HCT116 (cell line): ENCODE results near the gene INSR. TPM values are rescaled to one million over a fixed set of nuclear protein-coding genes. Genes with fewer than 3 reads are reported as not detected.

Experiments used
- ATAC-seq: fragments of 200-7000 bp; cut with Tn5 transposase; 2 replicates; pipeline ENCODE4 v1.9.1; 2020; ENCODE audit warnings: mild to moderate bottlenecking, moderate library complexity
- BruUV-seq: library from RNA; stranded (reverse); fragments of 400-500 nt; replicated peaks from 2 replicates; lab custom pipeline; 2021; lab: Mats Ljungman, UMichigan
- CTCF ChIA-PET: fragments of 300-600 bp; sonication (Branson Sonifier 250); formaldehyde crosslinking; loops from one replicate; lab custom pipeline; 2021; ENCODE audit warnings: antibody characterized with exemption; lab: Charles Lee
- POLR2A ChIA-PET: fragments of 300-600, 350-600 bp; sonication (Branson Sonifier 250); formaldehyde crosslinking; loops from one replicate; lab custom pipeline; 2021; ENCODE audit warnings: antibody characterized with exemption; lab: Charles Lee
- RAD21 ChIA-PET, 2 experiments: fragments of 300-600 bp; sonication (Branson Sonifier 250); formaldehyde crosslinking; loops; one replicate each; lab custom pipeline; 2023; ENCODE audit warnings: low total read pairs in 2 of 2; ENCODE audit not compliant: uncharacterized antibody in 2 of 2, unreplicated experiment in 2 of 2, low non-redundant PET in 1 of 2; lab: Charles Lee
- DNase-seq: peaks from one replicate; pipeline ENCODE4 v3.0.0-alpha.2; 2010; ENCODE audit warnings: low read depth, low spot score
- H2AFZ ChIP-seq: fragments of 200-600 bp; shearing (Covaris generic), sonication (generic); 2 replicates; pipeline ENCODE4 v1.6.1; 2017; ENCODE audit warnings: low read depth, mixed run types, mixed read lengths, antibody characterized with exemption, low read length; ENCODE audit not compliant: poor library complexity, severe bottlenecking
- H3K27ac ChIP-seq: 2 replicates; pipeline ENCODE4 v1.5.1; 2012; ENCODE audit warnings: low read depth, low read length
- H3K27me3 ChIP-seq: fragments of 200-600 bp; sonication (generic); 2 replicates; pipeline ENCODE4 v1.6.1; 2016; ENCODE audit warnings: mixed run types, low read length, mixed read lengths; ENCODE audit not compliant: insufficient read depth
- H3K36me3 ChIP-seq, 2 experiments: fragments of 200-500 bp in 1 of 2; fragments of 200-600 bp in 1 of 2; sonication (Bioruptor generic) in 1 of 2; sonication (generic) in 1 of 2; 2 replicates each; pipeline versions ENCODE4 v1.5.1 to v1.6.1; 2014 to 2016; ENCODE audit warnings: low read length in 2 of 2, inconsistent platforms in 1 of 2, mixed read lengths in 1 of 2, mixed run types in 1 of 2; ENCODE audit not compliant: insufficient read depth in 2 of 2, control insufficient read depth in 1 of 2
- H3K4me1 ChIP-seq, 2 experiments: fragments of 200-600 bp in 1 of 2; sonication (generic) in 1 of 2; 2 replicates each; pipeline versions ENCODE4 v1.5.1 to v1.6.1; 2012 to 2017; ENCODE audit warnings: low read length in 2 of 2, inconsistent platforms in 1 of 2, mild to moderate bottlenecking in 1 of 2, mixed read lengths in 1 of 2, mixed run types in 1 of 2, moderate library complexity in 1 of 2; ENCODE audit not compliant: insufficient read depth in 2 of 2, control insufficient read depth in 1 of 2
- H3K4me2 ChIP-seq: fragments of 200-600 bp; sonication (generic); 2 replicates; pipeline ENCODE4 v1.6.1; 2017; ENCODE audit warnings: mixed run types, low read length, mixed read lengths
- H3K4me3 ChIP-seq, 2 experiments: fragments of 200-600 bp in 1 of 2; sonication (generic) in 1 of 2; replicated peaks in 1 of 2; 2 replicates each; pipeline ENCODE4 v1.5.1; 2011 to 2016; ENCODE audit warnings: low read length in 2 of 2, control low read depth in 1 of 2, low read depth in 1 of 2, mild to moderate bottlenecking in 1 of 2, mixed read lengths in 1 of 2, mixed run types in 1 of 2
- H3K79me2 ChIP-seq: fragments of 200-600 bp; sonication (generic); 2 replicates; pipeline ENCODE4 v1.6.1; 2017; ENCODE audit warnings: mild to moderate bottlenecking, mixed run types, low read length, moderate library complexity, mixed read lengths; ENCODE audit not compliant: insufficient read depth
- H3K9ac ChIP-seq: fragments of 200-600 bp; sonication (generic); 2 replicates; pipeline ENCODE4 v1.6.1; 2016; ENCODE audit warnings: low read length, mixed read lengths
- H3K9me2 ChIP-seq: fragments of 200-600 bp; sonication (generic), shearing (Covaris generic); 2 replicates; pipeline ENCODE4 v1.6.1; 2017; ENCODE audit warnings: mixed run types, mild to moderate bottlenecking, moderate library complexity; ENCODE audit not compliant: insufficient read depth
- H3K9me3 ChIP-seq, 2 experiments: fragments of 200-500 bp in 1 of 2; fragments of 200-600 bp in 1 of 2; sonication (Bioruptor generic) in 1 of 2; sonication (generic) in 1 of 2; 2 replicates each; pipeline ENCODE4 v1.6.1; 2014 to 2017; ENCODE audit warnings: low read length in 2 of 2, mixed read lengths in 2 of 2, inconsistent platforms in 1 of 2, low read depth in 1 of 2, mild to moderate bottlenecking in 1 of 2, mixed run types in 1 of 2, moderate library complexity in 1 of 2; ENCODE audit not compliant: control insufficient read depth in 1 of 2, insufficient read depth in 1 of 2
- H4K20me1 ChIP-seq: fragments of 200-600 bp; sonication (generic), shearing (Covaris generic); 2 replicates; pipeline ENCODE4 v1.6.1; 2017; ENCODE audit warnings: mixed run types, mild to moderate bottlenecking, moderate library complexity; ENCODE audit not compliant: insufficient read depth
- ATF3 ChIP-seq: IDR thresholded peaks from 2 replicates; pipeline ENCODE4 v1.6.1; 2012
- CBX3 ChIP-seq: IDR thresholded peaks from 2 replicates; pipeline ENCODE4 v1.6.1; 2012; ENCODE audit warnings: low read depth
- EGR1 ChIP-seq: IDR thresholded peaks from 2 replicates; pipeline ENCODE4 v1.6.1; 2012; ENCODE audit warnings: low read depth
- ELF1 ChIP-seq: IDR thresholded peaks from 2 replicates; pipeline ENCODE4 v1.6.1; 2012; ENCODE audit warnings: low read depth, borderline replicate concordance
- EZH2 ChIP-seq: fragments of 200-600 bp; sonication (generic); IDR thresholded peaks from 2 replicates; pipeline ENCODE4 v1.6.1; 2017; ENCODE audit warnings: antibody characterized with exemption, mixed run types
- EZH2phosphoT487 ChIP-seq: fragments of 200-600 bp; IDR thresholded peaks from 2 replicates; pipeline ENCODE4 v1.6.1; 2018; ENCODE audit warnings: antibody characterized with exemption, borderline replicate concordance
- FOSL1 ChIP-seq: IDR thresholded peaks from 2 replicates; pipeline ENCODE4 v1.6.1; 2012; ENCODE audit warnings: low read depth
- JUND ChIP-seq: IDR thresholded peaks from 2 replicates; pipeline ENCODE4 v1.6.1; 2012
- POLR2A ChIP-seq: IDR thresholded peaks from 2 replicates; pipeline ENCODE4 v1.7.0; 2011; ENCODE audit warnings: borderline replicate concordance; ENCODE audit not compliant: insufficient read depth, insufficient read length; ENCODE audit errors: extremely low read depth
- POLR2AphosphoS5 ChIP-seq: IDR thresholded peaks from 2 replicates; pipeline ENCODE4 v1.6.1; 2011; ENCODE audit warnings: mild to moderate bottlenecking, low read depth, low read length, moderate library complexity
- RAD21 ChIP-seq: IDR thresholded peaks from 2 replicates; pipeline ENCODE4 v1.6.1; 2012; ENCODE audit warnings: low read depth, mild to moderate bottlenecking
- SIN3A ChIP-seq: IDR thresholded peaks from 2 replicates; pipeline ENCODE4 v1.6.1; 2012; ENCODE audit warnings: low read depth
- SP1 ChIP-seq: IDR thresholded peaks from 2 replicates; pipeline ENCODE4 v1.6.1; 2012; ENCODE audit warnings: low read depth
- SRF ChIP-seq: IDR thresholded peaks from 2 replicates; pipeline ENCODE4 v1.6.1; 2012; ENCODE audit warnings: low read depth
- ZFX ChIP-seq: fragments of 450-650 bp; IDR thresholded peaks from 2 replicates; pipeline ENCODE4 v1.6.1; 2017
- ZNF274 ChIP-seq: fragments of 200-500 bp; sonication (Bioruptor generic); IDR thresholded peaks from 2 replicates; pipeline ENCODE4 v1.6.1; 2014; ENCODE audit warnings: mild to moderate bottlenecking, low read depth, low read length, inconsistent platforms
- intact Hi-C: fragments of 100-400 bp; cut with micrococcal nuclease; formaldehyde crosslinking; loops from 2 replicates; pipeline ENCODE4 v1.10.0; 2022
- total RNA-seq: library from RNA; stranded (reverse); gene quantifications from one replicate; pipeline ENCODE4 v1.2.1, GENCODE V29; 2021; ENCODE audit not compliant: unreplicated experiment
- TF ChIP-seq, protein P1 (sequence below): IDR thresholded peaks from 2 replicates; pipeline ENCODE4 v1.6.1; 2011; ENCODE audit warnings: mild to moderate bottlenecking, low read length, moderate library complexity; ENCODE audit not compliant: insufficient replicate concordance; ENCODE audit errors: extremely low read depth
- TF ChIP-seq, protein P2 (sequence below), 3 experiments: fragments of 200-600 bp in 1 of 3; sonication (generic) in 1 of 3; IDR thresholded peaks in 2 of 3; conservative IDR thresholded peaks in 1 of 3; 2 replicates each; pipeline ENCODE4 v1.5.1; 2012 to 2017; ENCODE audit warnings: low read depth in 2 of 3, low read length in 2 of 3, antibody characterized with exemption in 1 of 3, borderline replicate concordance in 1 of 3, control low read depth in 1 of 3, mild to moderate bottlenecking in 1 of 3, mixed read lengths in 1 of 3, mixed run types in 1 of 3, moderate library complexity in 1 of 3; ENCODE audit not compliant: insufficient read depth in 1 of 3
- TF ChIP-seq, protein P3 (sequence below): IDR thresholded peaks from 2 replicates; pipeline ENCODE4 v1.6.1; 2012
- TF ChIP-seq, protein P4 (sequence below): IDR thresholded peaks from 2 replicates; pipeline ENCODE4 v1.6.1; 2012; ENCODE audit warnings: low read depth

The INSR gene
- total RNA-seq, 1 experiment from 2014 or later: 25.4 TPM

DNA sequence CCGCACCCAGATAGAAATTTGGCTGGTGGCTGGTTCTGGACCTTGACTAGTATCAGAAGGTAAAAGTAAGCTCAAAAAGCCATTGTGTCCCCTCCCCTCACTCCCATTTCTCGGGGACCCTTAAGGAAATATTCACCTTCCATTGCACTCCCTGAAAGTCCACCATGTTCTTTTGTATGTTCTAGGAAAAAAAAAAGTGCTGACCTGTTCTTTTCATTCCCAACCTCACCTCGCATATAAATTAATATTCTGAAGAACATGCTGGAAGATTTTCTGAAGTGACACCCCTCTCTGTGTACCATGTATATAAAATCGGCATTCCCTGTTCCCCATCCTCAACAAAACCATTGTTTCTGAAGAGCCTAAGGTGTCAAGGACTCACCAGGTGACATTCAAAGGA, 181.5 kb downstream of the INSR start:
- Histone ChIP-seq H3K9me3 (no peaks in the 10 kb centered on the region), H4K20me1 (no peaks in the 10 kb centered on the region), H3K27ac (no peak overlapping the region), H3K36me3 (no peaks in the 10 kb centered on the region), H3K9me2 (no peaks in the 10 kb centered on the region)
- no peak for ATAC-seq
- BruUV-seq: no TSS peak
- TF ChIP-seq, protein P1, sequence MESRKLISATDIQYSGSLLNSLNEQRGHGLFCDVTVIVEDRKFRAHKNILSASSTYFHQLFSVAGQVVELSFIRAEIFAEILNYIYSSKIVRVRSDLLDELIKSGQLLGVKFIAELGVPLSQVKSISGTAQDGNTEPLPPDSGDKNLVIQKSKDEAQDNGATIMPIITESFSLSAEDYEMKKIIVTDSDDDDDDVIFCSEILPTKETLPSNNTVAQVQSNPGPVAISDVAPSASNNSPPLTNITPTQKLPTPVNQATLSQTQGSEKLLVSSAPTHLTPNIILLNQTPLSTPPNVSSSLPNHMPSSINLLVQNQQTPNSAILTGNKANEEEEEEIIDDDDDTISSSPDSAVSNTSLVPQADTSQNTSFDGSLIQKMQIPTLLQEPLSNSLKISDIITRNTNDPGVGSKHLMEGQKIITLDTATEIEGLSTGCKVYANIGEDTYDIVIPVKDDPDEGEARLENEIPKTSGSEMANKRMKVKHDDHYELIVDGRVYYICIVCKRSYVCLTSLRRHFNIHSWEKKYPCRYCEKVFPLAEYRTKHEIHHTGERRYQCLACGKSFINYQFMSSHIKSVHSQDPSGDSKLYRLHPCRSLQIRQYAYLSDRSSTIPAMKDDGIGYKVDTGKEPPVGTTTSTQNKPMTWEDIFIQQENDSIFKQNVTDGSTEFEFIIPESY: no peak
- TF ChIP-seq, protein P2, sequence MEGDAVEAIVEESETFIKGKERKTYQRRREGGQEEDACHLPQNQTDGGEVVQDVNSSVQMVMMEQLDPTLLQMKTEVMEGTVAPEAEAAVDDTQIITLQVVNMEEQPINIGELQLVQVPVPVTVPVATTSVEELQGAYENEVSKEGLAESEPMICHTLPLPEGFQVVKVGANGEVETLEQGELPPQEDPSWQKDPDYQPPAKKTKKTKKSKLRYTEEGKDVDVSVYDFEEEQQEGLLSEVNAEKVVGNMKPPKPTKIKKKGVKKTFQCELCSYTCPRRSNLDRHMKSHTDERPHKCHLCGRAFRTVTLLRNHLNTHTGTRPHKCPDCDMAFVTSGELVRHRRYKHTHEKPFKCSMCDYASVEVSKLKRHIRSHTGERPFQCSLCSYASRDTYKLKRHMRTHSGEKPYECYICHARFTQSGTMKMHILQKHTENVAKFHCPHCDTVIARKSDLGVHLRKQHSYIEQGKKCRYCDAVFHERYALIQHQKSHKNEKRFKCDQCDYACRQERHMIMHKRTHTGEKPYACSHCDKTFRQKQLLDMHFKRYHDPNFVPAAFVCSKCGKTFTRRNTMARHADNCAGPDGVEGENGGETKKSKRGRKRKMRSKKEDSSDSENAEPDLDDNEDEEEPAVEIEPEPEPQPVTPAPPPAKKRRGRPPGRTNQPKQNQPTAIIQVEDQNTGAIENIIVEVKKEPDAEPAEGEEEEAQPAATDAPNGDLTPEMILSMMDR (IDR thresholded peaks at IDR 0.05 in 2 of 3, conservative IDR thresholded peaks at IDR 0.05 in 1 of 3; ENCODE audit: borderline replicate concordance in 1 of 3, insufficient read depth in 1 of 3, low read depth in 2 of 3, low read length in 2 of 3): no peak
- TF ChIP-seq RAD21: no peak
- no peak for TF ChIP-seq SP1
- TF ChIP-seq JUND: no peak
- no peak for TF ChIP-seq ZNF274
- no peak for TF ChIP-seq ELF1
- TF ChIP-seq SRF: no peak
- no peak for TF ChIP-seq POLR2A
- TF ChIP-seq, protein P3, sequence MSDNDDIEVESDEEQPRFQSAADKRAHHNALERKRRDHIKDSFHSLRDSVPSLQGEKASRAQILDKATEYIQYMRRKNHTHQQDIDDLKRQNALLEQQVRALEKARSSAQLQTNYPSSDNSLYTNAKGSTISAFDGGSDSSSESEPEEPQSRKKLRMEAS: no peak
- TF ChIP-seq ZFX: no peak
- TF ChIP-seq EZH2: no peak
- no peak for TF ChIP-seq SIN3A
- no peak for TF ChIP-seq EGR1
- TF ChIP-seq, protein P4, sequence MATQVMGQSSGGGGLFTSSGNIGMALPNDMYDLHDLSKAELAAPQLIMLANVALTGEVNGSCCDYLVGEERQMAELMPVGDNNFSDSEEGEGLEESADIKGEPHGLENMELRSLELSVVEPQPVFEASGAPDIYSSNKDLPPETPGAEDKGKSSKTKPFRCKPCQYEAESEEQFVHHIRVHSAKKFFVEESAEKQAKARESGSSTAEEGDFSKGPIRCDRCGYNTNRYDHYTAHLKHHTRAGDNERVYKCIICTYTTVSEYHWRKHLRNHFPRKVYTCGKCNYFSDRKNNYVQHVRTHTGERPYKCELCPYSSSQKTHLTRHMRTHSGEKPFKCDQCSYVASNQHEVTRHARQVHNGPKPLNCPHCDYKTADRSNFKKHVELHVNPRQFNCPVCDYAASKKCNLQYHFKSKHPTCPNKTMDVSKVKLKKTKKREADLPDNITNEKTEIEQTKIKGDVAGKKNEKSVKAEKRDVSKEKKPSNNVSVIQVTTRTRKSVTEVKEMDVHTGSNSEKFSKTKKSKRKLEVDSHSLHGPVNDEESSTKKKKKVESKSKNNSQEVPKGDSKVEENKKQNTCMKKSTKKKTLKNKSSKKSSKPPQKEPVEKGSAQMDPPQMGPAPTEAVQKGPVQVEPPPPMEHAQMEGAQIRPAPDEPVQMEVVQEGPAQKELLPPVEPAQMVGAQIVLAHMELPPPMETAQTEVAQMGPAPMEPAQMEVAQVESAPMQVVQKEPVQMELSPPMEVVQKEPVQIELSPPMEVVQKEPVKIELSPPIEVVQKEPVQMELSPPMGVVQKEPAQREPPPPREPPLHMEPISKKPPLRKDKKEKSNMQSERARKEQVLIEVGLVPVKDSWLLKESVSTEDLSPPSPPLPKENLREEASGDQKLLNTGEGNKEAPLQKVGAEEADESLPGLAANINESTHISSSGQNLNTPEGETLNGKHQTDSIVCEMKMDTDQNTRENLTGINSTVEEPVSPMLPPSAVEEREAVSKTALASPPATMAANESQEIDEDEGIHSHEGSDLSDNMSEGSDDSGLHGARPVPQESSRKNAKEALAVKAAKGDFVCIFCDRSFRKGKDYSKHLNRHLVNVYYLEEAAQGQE: no peak
- TF ChIP-seq ATF3: no peak
- no peak for TF ChIP-seq EZH2phosphoT487
- TF ChIP-seq CBX3: no peak
- TF ChIP-seq POLR2AphosphoS5: no peak
- no peak for TF ChIP-seq FOSL1
- TF ChIP-seq, all 23 proteins: peak for 0
- CTCF ChIA-PET: no interaction called here
- no peak overlapping the region for H3K4me2 ChIP-seq
- no peak for DNase-seq
- H3K4me1 ChIP-seq: no peaks in the 10 kb centered on the region
- no peak overlapping the region for H3K4me3 ChIP-seq
- no peak overlapping the region for H2AFZ ChIP-seq
- RAD21 ChIA-PET: no interaction called here
- intact Hi-C loops: no loop called here
- no peaks in the 10 kb centered on the region for H3K79me2 ChIP-seq
- H3K9ac ChIP-seq: no peak overlapping the region
- POLR2A ChIA-PET: no interaction called here
- H3K27me3 ChIP-seq: no peaks in the 10 kb centered on the region
